Psoas muscle (tissue), 8 donors: Measurements from ENCODE around the gene RBM26. TPM values are rescaled to one million over a fixed set of nuclear protein-coding genes. Genes with fewer than 3 reads are reported as not detected.

Experiments used
- ATAC-seq, 4 donors: fragments of 200-7000 bp; cut with Tn5 transposase; one replicate each; pipeline ENCODE4 v1.9.1; 2020; ENCODE audit warnings: moderate library complexity in 3 of 4, mild to moderate bottlenecking in 2 of 4
- DNase-seq, 2 donors: peaks; one replicate each; pipeline ENCODE4 v3.0.0-alpha.2; 2020
- H3K27ac ChIP-seq: fragments of 200-600 bp; one replicate; pipeline ENCODE4 v1.8.0; 2022
- H3K27me3 ChIP-seq, 3 donors: fragments of 200-600 bp in 1 of 3; one replicate each; pipeline versions ENCODE4 v1.6.1 to v1.8.0; 2013 to 2022; ENCODE audit warnings: low read length in 2 of 3, mild to moderate bottlenecking in 2 of 3, moderate library complexity in 1 of 3; ENCODE audit not compliant: insufficient read depth in 3 of 3
- H3K36me3 ChIP-seq, 2 donors: fragments of 200-600 bp in 1 of 2; one replicate each; pipeline versions ENCODE4 v1.6.1 to v1.8.0; 2013 to 2022; ENCODE audit warnings: low read depth in 1 of 2, mild to moderate bottlenecking in 1 of 2, moderate library complexity in 1 of 2; ENCODE audit not compliant: insufficient read depth in 1 of 2
- H3K4me1 ChIP-seq: fragments of 200-600 bp; one replicate; pipeline ENCODE4 v1.8.0; 2022
- H3K4me3 ChIP-seq: fragments of 200-600 bp; one replicate; pipeline ENCODE4 v1.8.0; 2022; ENCODE audit warnings: mild to moderate bottlenecking
- H3K9me3 ChIP-seq: fragments of 200-600 bp; one replicate; pipeline ENCODE4 v1.8.0; 2022
- WGBS, 3 donors: extraction: QIAGEN DNeasy Blood & Tissue Kit; methylation state at CpG; one replicate each; pipeline versions ENCODE4 v1.1.6 to v1.1.7; 2013; 5-methylcytosine and 5-hydroxymethylcytosine counted together
- intact Hi-C, 2 donors: fragments of 100-400 bp; cut with DNase I; formaldehyde crosslinking; loops; one replicate each; pipeline versions ENCODE4 v1.11.0 to v1.14.2; 2022
- polyA plus RNA-seq, 3 donors: library from polyadenylated mRNA; stranded (reverse); fragments of 200-250 nt; gene quantifications; one replicate each; pipeline ENCODE4 v1.2.3, GENCODE V29; 2013
- total RNA-seq, 4 donors: library from RNA; stranded (reverse); fragmentation: NEBNext Ultra II Directional in 2 of 4; extraction: Animal tissue kit (Norgen Biotek cat#: 25700) in 2 of 4; gene quantifications; one replicate each; pipeline versions ENCODE4 v1.2.1 to v1.2.4, GENCODE V29; 2021 to 2023
- TF ChIP-seq, protein P1 (sequence below): fragments of 200-600 bp; IDR thresholded peaks from one replicate; pipeline ENCODE4 v1.8.0; 2022; ENCODE audit warnings: antibody characterized with exemption
- donor health status: healthy with polysubstance abuse.
- donor health status: DM: no; HTN: no; CAD: no; lungs with moderate emphysema.
- donor health status: Bipolar disorder and iron deficiency.
- donor health status: healthy.
- donor health status: DM: yes; HTN: yes; CAD: no.
- donor health status: DM: no; HTN: no; CAD: no.
- donor health status: DM: no; HTN: no; CAD: no.
- donor health status: DM: yes; HTN: yes; CAD: no.

The RBM26 gene
- total and polyA plus RNA-seq, 7 donors, result 9.6 to 36.5 (median 23.7) TPM

GRCh38 chr13:79406597-79406908 lies 498 bp upstream of the RBM26 start:
- TF ChIP-seq, protein P1, sequence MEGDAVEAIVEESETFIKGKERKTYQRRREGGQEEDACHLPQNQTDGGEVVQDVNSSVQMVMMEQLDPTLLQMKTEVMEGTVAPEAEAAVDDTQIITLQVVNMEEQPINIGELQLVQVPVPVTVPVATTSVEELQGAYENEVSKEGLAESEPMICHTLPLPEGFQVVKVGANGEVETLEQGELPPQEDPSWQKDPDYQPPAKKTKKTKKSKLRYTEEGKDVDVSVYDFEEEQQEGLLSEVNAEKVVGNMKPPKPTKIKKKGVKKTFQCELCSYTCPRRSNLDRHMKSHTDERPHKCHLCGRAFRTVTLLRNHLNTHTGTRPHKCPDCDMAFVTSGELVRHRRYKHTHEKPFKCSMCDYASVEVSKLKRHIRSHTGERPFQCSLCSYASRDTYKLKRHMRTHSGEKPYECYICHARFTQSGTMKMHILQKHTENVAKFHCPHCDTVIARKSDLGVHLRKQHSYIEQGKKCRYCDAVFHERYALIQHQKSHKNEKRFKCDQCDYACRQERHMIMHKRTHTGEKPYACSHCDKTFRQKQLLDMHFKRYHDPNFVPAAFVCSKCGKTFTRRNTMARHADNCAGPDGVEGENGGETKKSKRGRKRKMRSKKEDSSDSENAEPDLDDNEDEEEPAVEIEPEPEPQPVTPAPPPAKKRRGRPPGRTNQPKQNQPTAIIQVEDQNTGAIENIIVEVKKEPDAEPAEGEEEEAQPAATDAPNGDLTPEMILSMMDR, result no peak
- DNase-seq (no peak), ATAC-seq (peak in 2 of 4 donors; percentile 43 to 60)
- no peaks in the 10 kb centered on the region for H3K36me3 ChIP-seq
- H3K4me1 ChIP-seq, result peaks cover 40% of the 10 kb centered on the region
- intact Hi-C loops, result loop anchor here in 1 of 2 donors (5.0 kb wide), 2 partner anchors 76 to 931 kb away; partner anchors contain the start of gene NDFIP2
- 3 to 8% (median 5%) methylated on average over 4 of the region's 4 CpGs for WGBS, 3 donors
- H3K9me3 ChIP-seq, result no peaks in the 10 kb centered on the region
- H3K4me3 ChIP-seq, result peak overlapping the region; percentile 72
- H3K27me3 ChIP-seq, result no peaks in the 10 kb centered on the region
- peak overlapping the region; percentile 95 for H3K27ac ChIP-seq

GRCh38 chr13:79405501-79405830 lies 589 bp downstream of the RBM26 start:
- WGBS, 3 donors, result 0 to 2% (median 0%) methylated on average over 19 of the region's 19 CpGs
- no peaks in the 10 kb centered on the region for H3K27me3 ChIP-seq
- peak overlapping the region; percentile 95 for H3K27ac ChIP-seq
- H3K36me3 ChIP-seq, result no peaks in the 10 kb centered on the region
- H3K9me3 ChIP-seq, result no peaks in the 10 kb centered on the region
- ATAC-seq, result peak; percentile 1 to 17 (median 6)
- intact Hi-C loops, result loop anchor here in 1 of 2 donors (5.0 kb wide), 2 partner anchors 77 to 932 kb away; partner anchors contain the start of gene NDFIP2
- H3K4me3 ChIP-seq, result peak overlapping the region; percentile 72
- H3K4me1 ChIP-seq, result peaks cover 51% of the 10 kb centered on the region
- TF ChIP-seq, protein P1, result no peak
- no peak for DNase-seq

- 1 to 3% (median 2%) methylated on average over 10 of the region's 10 CpGs for WGBS, 3 donors
- no peaks in the 10 kb centered on the region for H3K27me3 ChIP-seq
- peaks cover 56% of the 10 kb centered on the region for H3K4me1 ChIP-seq
- H3K36me3 ChIP-seq, result peaks cover 0 to 2% of the 10 kb centered on the region in 2 donors
- intact Hi-C loops, result loop anchor here in 1 of 2 donors (5.0 kb wide), 2 partner anchors 77 to 932 kb away; partner anchors contain the start of gene NDFIP2
- DNase-seq, result no peak
- H3K9me3 ChIP-seq, result no peaks in the 10 kb centered on the region
- TF ChIP-seq, protein P1, result no peak
- peak overlapping the region; percentile 95 for H3K27ac ChIP-seq
- peak overlapping the region; percentile 72 for H3K4me3 ChIP-seq
- no peak for ATAC-seq
These were observed 1.1 kb downstream of the RBM26 start for GRCh38 chr13:79404985-79405384.

- peaks cover 61% of the 10 kb centered on the region for H3K4me1 ChIP-seq
- no peaks in the 10 kb centered on the region for H3K27me3 ChIP-seq
- TF ChIP-seq, protein P1, result no peak
- 20 to 29% (median 24%) methylated on average over 1 of the region's 1 CpG for WGBS, 3 donors
- H3K9me3 ChIP-seq, result no peaks in the 10 kb centered on the region
- ATAC-seq, result no peak
- intact Hi-C loops, result no loop called here
- DNase-seq, result no peak
- peaks cover 0 to 8% of the 10 kb centered on the region in 2 donors for H3K36me3 ChIP-seq
- peak overlapping the region; percentile 72 for H3K4me3 ChIP-seq
- peak overlapping the region; percentile 95 for H3K27ac ChIP-seq
These were observed 1.7 kb downstream of the RBM26 start for GRCh38 chr13:79404361-79404760.

DNA sequence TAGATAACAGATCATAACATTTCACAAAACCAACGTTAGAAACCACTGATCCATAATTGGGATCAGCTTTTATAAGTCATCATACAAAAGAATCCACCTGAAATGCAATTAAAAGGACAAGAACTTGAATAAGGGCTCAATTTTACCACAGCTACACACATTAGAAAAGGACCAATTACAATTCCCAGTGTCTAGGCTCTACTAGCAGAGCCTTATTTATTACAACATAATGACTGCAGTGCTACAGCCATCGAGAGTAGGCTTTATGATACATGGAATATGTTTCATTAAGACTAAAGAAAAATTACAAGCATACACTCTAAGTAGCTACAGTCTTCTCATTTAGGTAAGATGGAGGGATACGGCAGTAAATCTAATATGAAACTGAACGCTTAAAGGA lies 2.9 kb downstream of the RBM26 start:
- ATAC-seq (no peak), DNase-seq (no peak)
- WGBS, 3 donors, result 40 to 48% (median 47%) methylated on average over 4 of the region's 4 CpGs
- Histone ChIP-seq H3K27me3 (no peaks in the 10 kb centered on the region), H3K36me3 (peaks cover 0 to 17% of the 10 kb centered on the region in 2 donors), H3K4me1 (peaks cover 67% of the 10 kb centered on the region), H3K27ac (peak overlapping the region; percentile 66), H3K4me3 (peak overlapping the region; percentile 72), H3K9me3 (no peaks in the 10 kb centered on the region)
- TF ChIP-seq, protein P1, result no peak
- intact Hi-C loops, result no loop called here
